Uterine smooth muscle cell (primary cell): ENCODE results near the gene MARCHF7. TPM values are rescaled to one million over a fixed set of nuclear protein-coding genes. Genes with fewer than 3 reads are reported as not detected.

Source experiments
- total RNA-seq: library from RNA; depleted of rRNA; stranded (reverse); fragments of >200 nt; gene quantifications from 2 replicates; pipeline ENCODE4 v1.2.3, GENCODE V29; 2014

MARCHF7 gene
- total RNA-seq = 141 and 170 TPM in 2 replicates

GRCh38 chr2:159712143-159712928, at the start of gene MARCHF7:
Gene MARCHF7 (plus strand): TSS chr2:159712506. CDS start chr2:159729023, 16,517 bp downstream.

Other genes starting within 250 kb of the MARCHF7 start
- 46.9 and 48.7 TPM in 2 replicates for gene BAZ2B, start 96.0 kb upstream of the MARCHF7 start, total RNA-seq
- gene CD302, start 85.7 kb downstream of the MARCHF7 start, total RNA-seq = 4.1 and 7.1 TPM in 2 replicates
- gene LY75, start 192.2 kb downstream of the MARCHF7 start, total RNA-seq = under 0.01 and 0.22 TPM in 2 replicates